ENCODE measurements around the gene SLC41A1.
A peak's percentile ranks its signal among the peaks of the same experiment; 100 is the strongest.

The SLC41A1 gene

DNA sequence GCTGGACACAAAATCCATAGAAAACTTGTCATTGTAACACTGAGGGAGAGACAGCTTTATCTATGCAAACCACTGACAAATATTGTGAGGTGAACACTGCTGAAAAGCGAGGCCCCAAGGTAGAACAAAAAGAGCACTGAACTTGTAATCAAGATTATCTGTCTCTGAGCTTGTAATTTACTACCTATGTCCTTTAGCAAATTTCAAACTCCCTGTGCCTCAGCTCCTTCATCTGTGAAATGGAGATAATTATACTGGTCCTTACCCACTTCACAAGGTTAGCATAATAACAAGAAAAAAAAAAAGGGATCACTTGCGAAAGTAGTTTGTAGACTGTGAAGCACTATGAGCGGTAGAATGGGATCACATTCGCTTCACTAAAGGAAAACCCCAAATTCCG, 58.1 kb downstream of the SLC41A1 start:
- DNase-seq (ENCODE audit: extremely low read depth, low read depth) = no peak
- TF ChIP-seq, protein P1, sequence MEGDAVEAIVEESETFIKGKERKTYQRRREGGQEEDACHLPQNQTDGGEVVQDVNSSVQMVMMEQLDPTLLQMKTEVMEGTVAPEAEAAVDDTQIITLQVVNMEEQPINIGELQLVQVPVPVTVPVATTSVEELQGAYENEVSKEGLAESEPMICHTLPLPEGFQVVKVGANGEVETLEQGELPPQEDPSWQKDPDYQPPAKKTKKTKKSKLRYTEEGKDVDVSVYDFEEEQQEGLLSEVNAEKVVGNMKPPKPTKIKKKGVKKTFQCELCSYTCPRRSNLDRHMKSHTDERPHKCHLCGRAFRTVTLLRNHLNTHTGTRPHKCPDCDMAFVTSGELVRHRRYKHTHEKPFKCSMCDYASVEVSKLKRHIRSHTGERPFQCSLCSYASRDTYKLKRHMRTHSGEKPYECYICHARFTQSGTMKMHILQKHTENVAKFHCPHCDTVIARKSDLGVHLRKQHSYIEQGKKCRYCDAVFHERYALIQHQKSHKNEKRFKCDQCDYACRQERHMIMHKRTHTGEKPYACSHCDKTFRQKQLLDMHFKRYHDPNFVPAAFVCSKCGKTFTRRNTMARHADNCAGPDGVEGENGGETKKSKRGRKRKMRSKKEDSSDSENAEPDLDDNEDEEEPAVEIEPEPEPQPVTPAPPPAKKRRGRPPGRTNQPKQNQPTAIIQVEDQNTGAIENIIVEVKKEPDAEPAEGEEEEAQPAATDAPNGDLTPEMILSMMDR (IDR thresholded peaks at IDR 0.05; ENCODE audit: low read depth, low read length) = no peak

DNA sequence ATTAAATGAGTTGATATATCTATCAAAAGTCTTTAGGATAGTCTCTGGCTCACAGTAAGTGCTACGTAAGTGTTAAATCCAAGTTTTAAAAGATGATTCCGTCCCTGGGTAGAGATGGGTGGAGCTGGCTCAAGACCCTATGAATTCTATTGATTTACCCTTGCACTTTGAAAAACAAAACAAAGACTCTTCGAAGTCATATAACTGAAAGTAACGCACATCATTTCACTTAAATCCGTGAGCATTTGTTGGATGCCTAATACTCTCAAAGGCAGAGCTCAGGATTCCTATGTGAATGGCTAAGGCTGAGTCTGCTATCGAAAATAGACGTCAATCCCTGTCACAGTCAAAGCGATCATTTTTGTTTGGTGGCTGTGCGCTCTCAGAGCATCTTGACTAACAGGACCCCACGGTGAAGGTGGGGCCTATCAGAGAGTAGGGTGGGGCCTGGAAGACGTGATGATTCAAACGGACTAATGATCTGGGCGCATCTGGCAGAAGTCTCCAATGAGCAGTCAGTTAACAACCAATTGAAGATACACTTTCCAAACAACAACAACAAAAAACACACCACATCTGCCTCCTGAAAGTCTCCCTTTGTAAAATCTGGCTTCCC, 61.9 kb downstream of the SLC41A1 start:
- no peak for DNase-seq (ENCODE audit: extremely low read depth, low read depth)
- TF ChIP-seq, protein P1 (IDR thresholded peaks at IDR 0.05; ENCODE audit: low read depth, low read length) = no peak

DNA sequence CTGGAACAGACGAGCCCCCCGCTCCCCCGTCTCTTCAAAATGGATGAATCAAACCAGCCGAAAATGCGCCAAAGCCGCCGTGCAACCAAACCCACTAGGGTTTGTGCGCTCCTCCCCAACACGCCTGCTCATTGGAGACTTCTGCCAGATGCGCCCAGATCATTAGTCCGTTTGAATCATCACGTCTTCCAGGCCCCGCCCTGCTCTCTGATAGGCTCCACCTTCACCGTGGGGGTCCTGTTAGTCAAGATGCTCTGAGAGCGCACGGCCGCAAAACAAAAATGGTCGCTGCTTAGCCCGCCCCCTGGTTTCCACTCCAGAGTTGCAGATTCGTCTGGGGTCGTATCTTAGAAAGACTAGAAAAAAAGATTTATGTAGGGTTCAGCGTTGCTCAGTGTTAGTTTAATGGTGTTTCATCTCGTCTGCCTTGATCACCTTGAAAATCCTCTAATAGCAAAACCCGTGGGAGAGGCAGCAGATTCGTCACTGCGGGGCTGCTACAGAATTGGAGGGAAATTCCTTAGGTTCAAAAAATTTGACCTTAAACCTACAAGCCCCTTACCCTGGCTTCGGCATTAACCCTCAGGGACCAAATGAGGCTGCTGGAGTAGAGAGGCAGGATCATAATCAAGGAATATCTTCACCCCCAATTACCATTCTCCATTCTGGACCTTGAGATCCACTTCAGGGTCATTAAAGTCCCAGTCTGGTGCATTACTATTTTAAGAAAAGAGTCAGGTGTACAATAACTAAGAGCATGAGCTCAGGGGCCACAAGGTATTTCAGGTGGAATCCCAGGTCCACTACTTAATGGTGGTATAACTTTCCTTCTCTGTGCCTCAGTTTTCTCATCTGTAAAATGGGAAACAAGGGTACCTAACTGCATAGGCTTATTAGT, 62.6 kb downstream of the SLC41A1 start, which contains the start of gene NUCKS1:
Gene NUCKS1 (minus strand): TSS at position 45 of the 898 bp plus-strand sequence. CDS start 209 bp downstream, outside the sequence.
- DNase-seq (ENCODE audit: extremely low read depth, low read depth) = peak; percentile 99
- TF ChIP-seq, protein P1 (IDR thresholded peaks at IDR 0.05; ENCODE audit: low read depth, low read length) = peak; percentile 18

GRCh38 chr1:205749234-205750137, 63.5 kb downstream of the SLC41A1 start:
- TF ChIP-seq, protein P1 (IDR thresholded peaks at IDR 0.05; ENCODE audit: low read depth, low read length) = no peak
- DNase-seq (ENCODE audit: extremely low read depth, low read depth) = peak; percentile 93

- DNase-seq (ENCODE audit: extremely low read depth, low read depth) = peak; percentile 29
- TF ChIP-seq, protein P1 (IDR thresholded peaks at IDR 0.05; ENCODE audit: low read depth, low read length) = no peak; the same call in 1 of the 2 replicates
Measured at GRCh38 chr1:205748403-205749233, 64.4 kb downstream of the SLC41A1 start.

GRCh38 chr1:205746757-205747412, 66.1 kb downstream of the SLC41A1 start:
- DNase-seq (ENCODE audit: extremely low read depth, low read depth) = no peak
- TF ChIP-seq, protein P1 (IDR thresholded peaks at IDR 0.05; ENCODE audit: low read depth, low read length) = no peak

Measured in AG09319 (cell line).